OCI-LY7 (cell line): ENCODE data around the gene IFNGR1.

Experiments used
- EZH2phosphoT487 ChIP-seq: fragments of 200-600 bp; sonication (generic); IDR thresholded peaks from 2 replicates; pipeline ENCODE4 v1.6.1; 2018; ENCODE audit warnings: low read depth, borderline replicate concordance, mild to moderate bottlenecking, mixed run types, antibody characterized with exemption, low read length, moderate library complexity, mixed read lengths
- TF ChIP-seq, protein P1 (sequence below): fragments of 200-600 bp; sonication (generic); conservative IDR thresholded peaks from 2 replicates; pipeline ENCODE4 v1.5.1; 2014; ENCODE audit warnings: mild to moderate bottlenecking, antibody characterized with exemption, low read length, moderate library complexity, mixed read lengths

DNA sequence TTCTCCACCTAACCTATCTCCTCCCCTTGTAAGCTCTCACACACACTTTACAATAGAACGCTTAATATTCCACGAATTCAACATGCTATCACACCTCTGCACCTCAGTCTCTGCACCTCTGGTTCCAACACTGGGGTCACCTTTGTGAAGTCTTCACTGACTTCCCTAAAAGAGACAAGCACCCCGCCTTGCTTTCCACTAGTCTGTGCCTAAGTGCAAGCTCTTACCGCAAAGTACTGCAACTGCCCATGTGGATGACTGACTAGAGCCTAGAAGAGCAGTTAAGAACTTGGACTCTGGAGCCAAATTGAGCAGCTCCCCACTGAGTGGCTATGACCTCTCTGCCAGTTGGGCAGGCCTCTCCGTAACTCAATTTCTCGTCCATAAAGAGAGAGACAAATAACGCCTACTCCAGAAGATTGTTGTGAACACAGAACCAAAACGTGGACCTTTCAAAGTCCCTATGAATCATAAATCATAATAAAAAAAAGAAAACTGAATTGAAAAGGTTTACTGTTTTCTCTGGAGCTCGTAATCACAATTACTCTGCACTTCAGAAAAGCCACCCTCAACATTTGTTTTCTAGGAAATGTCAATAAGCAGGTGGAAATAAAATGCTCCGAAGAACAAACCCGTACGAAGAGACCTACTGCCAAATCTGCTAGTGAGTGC is 1.2 kb downstream of the IFNGR1 start:
- TF ChIP-seq, protein P1, sequence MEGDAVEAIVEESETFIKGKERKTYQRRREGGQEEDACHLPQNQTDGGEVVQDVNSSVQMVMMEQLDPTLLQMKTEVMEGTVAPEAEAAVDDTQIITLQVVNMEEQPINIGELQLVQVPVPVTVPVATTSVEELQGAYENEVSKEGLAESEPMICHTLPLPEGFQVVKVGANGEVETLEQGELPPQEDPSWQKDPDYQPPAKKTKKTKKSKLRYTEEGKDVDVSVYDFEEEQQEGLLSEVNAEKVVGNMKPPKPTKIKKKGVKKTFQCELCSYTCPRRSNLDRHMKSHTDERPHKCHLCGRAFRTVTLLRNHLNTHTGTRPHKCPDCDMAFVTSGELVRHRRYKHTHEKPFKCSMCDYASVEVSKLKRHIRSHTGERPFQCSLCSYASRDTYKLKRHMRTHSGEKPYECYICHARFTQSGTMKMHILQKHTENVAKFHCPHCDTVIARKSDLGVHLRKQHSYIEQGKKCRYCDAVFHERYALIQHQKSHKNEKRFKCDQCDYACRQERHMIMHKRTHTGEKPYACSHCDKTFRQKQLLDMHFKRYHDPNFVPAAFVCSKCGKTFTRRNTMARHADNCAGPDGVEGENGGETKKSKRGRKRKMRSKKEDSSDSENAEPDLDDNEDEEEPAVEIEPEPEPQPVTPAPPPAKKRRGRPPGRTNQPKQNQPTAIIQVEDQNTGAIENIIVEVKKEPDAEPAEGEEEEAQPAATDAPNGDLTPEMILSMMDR: no peak
- TF ChIP-seq EZH2phosphoT487: no peak
